OCI-LY7 (cell line): Measurements from ENCODE around the gene GID4. TPM values are rescaled to one million over a fixed set of nuclear protein-coding genes. Genes with fewer than 3 reads are reported as not detected.

Source experiments
- BruUV-seq: library from RNA; stranded (reverse); fragments of 400-500 nt; replicated peaks from 2 replicates; lab custom pipeline; 2021; lab: Mats Ljungman, UMichigan
- CTCF ChIA-PET: fragments of 300-600 bp; sonication (Branson Sonifier 250); formaldehyde crosslinking; loops from one replicate; lab custom pipeline; 2022; ENCODE audit warnings: antibody characterized with exemption; ENCODE audit not compliant: unreplicated experiment; lab: Charles Lee
- POLR2A ChIA-PET: fragments of 300-600 bp; sonication (Branson Sonifier 250); formaldehyde crosslinking; loops from one replicate; lab custom pipeline; 2022; ENCODE audit warnings: antibody characterized with exemption; lab: Charles Lee
- DNase-seq: peaks from one replicate; pipeline ENCODE4 v3.0.0-alpha.2; 2015; ENCODE audit warnings: low spot score
- H2AFZ ChIP-seq: fragments of 200-600 bp; sonication (generic), shearing (Covaris generic); 2 replicates; pipeline ENCODE4 v1.6.1; 2014; ENCODE audit warnings: mild to moderate bottlenecking, antibody characterized with exemption, low read length, moderate library complexity
- H3K27ac ChIP-seq: fragments of 200-600 bp; sonication (generic); 2 replicates; pipeline ENCODE4 v1.5.1; 2014; ENCODE audit warnings: mixed run types, low read depth, mild to moderate bottlenecking, moderate library complexity, low read length, inconsistent platforms; ENCODE audit not compliant: poor library complexity, severe bottlenecking
- H3K36me3 ChIP-seq: fragments of 200-600 bp; sonication (generic); 2 replicates; pipeline ENCODE4 v1.6.1; 2014; ENCODE audit warnings: mild to moderate bottlenecking, antibody characterized with exemption, low read length, moderate library complexity, mixed read lengths; ENCODE audit not compliant: insufficient read depth
- H3K4me1 ChIP-seq: fragments of 200-600 bp; sonication (generic); 2 replicates; pipeline ENCODE4 v1.5.1; 2014; ENCODE audit warnings: mild to moderate bottlenecking, low read length; ENCODE audit not compliant: insufficient read depth, poor library complexity, severe bottlenecking
- H3K4me2 ChIP-seq: fragments of 200-600 bp; sonication (generic); 2 replicates; pipeline ENCODE4 v1.6.1; 2014; ENCODE audit warnings: mild to moderate bottlenecking, low read length
- H3K4me3 ChIP-seq: fragments of 200-600 bp; sonication (generic); 2 replicates; pipeline ENCODE4 v1.5.1; 2014; ENCODE audit warnings: mild to moderate bottlenecking, low read depth, low read length; ENCODE audit not compliant: poor library complexity, severe bottlenecking
- H3K79me2 ChIP-seq: fragments of 200-600 bp; sonication (generic); 2 replicates; pipeline ENCODE4 v1.6.1; 2016; ENCODE audit warnings: low read depth, mild to moderate bottlenecking, low read length, moderate library complexity, mixed read lengths; ENCODE audit not compliant: insufficient read depth
- H3K9me2 ChIP-seq: fragments of 200-600 bp; sonication (generic); 2 replicates; pipeline ENCODE4 v1.6.1; 2016; ENCODE audit warnings: mild to moderate bottlenecking, low read length, mixed read lengths; ENCODE audit not compliant: insufficient read depth
- H3K9me3 ChIP-seq: fragments of 200-600 bp; sonication (generic); 2 replicates; pipeline ENCODE4 v1.6.1; 2014; ENCODE audit warnings: mild to moderate bottlenecking, mixed run types, low read length, mixed read lengths
- H4K20me1 ChIP-seq: fragments of 200-600 bp; sonication (generic); 2 replicates; pipeline ENCODE4 v1.6.1; 2014; ENCODE audit warnings: mild to moderate bottlenecking, antibody characterized with exemption, low read length, moderate library complexity, mixed read lengths; ENCODE audit not compliant: insufficient read depth
- CTCF ChIP-seq: fragments of 200-600 bp; sonication (generic); conservative IDR thresholded peaks from 2 replicates; pipeline ENCODE4 v1.5.1; 2014; ENCODE audit warnings: mild to moderate bottlenecking, antibody characterized with exemption, low read length, moderate library complexity, mixed read lengths
- EZH2phosphoT487 ChIP-seq: fragments of 200-600 bp; sonication (generic); IDR thresholded peaks from 2 replicates; pipeline ENCODE4 v1.6.1; 2018; ENCODE audit warnings: low read depth, borderline replicate concordance, mild to moderate bottlenecking, mixed run types, antibody characterized with exemption, low read length, moderate library complexity, mixed read lengths
- intact Hi-C: fragments of 100-400 bp; cut with micrococcal nuclease; formaldehyde crosslinking; loops from one replicate; pipeline ENCODE4 v1.10.0; 2022; ENCODE audit not compliant: unreplicated experiment
- total RNA-seq, 2 experiments: library from RNA; depleted of rRNA in 1 of 2; stranded (reverse); fragments of >200 nt in 1 of 2; shearing (Covaris generic) in 1 of 2; gene quantifications; 2 replicates each; pipeline ENCODE4 v1.2.3, GENCODE V29; 2014 to 2022

Gene GID4
- total RNA-seq, 2 experiments from 2014 or later, result 5.1 to 11.8 TPM

GRCh38 chr17:18108401-18109312 is 69.4 kb downstream of the GID4 start, which contains the start of gene MYO15A:
Gene MYO15A (plus strand): TSS chr17:18108756. CDS start chr17:18118801, 10,045 bp downstream.
- Histone ChIP-seq H3K9me3 (no peaks in the 10 kb centered on the region), H3K27ac (no peak within 1 kb of the TSS), H3K9me2 (no peaks in the 10 kb centered on the region), H3K4me2 (no peak within 1 kb of the TSS), H4K20me1 (no peaks in the 10 kb centered on the region), H3K36me3 (no peaks in the 10 kb centered on the region), H3K79me2 (no peaks in the 10 kb centered on the region), H3K4me3 (no peak within 1 kb of the TSS), H3K4me1 (no peaks in the 10 kb centered on the region), H2AFZ (no peak within 1 kb of the TSS)
- CTCF ChIA-PET, result no interaction called here
- POLR2A ChIA-PET, result no interaction called here
- no peak for DNase-seq
- intact Hi-C loops, result no loop called here
- BruUV-seq, result no TSS peak
- no peak for TF ChIP-seq EZH2phosphoT487
- TF ChIP-seq CTCF, result no peak

- POLR2A ChIA-PET, result no interaction called here
- intact Hi-C loops, result no loop called here
- Histone ChIP-seq H3K4me3 (no peak overlapping the region), H2AFZ (no peak overlapping the region), H3K27ac (no peak overlapping the region), H3K4me1 (no peaks in the 10 kb centered on the region), H3K9me2 (no peaks in the 10 kb centered on the region), H3K4me2 (no peak overlapping the region), H3K36me3 (no peaks in the 10 kb centered on the region), H3K9me3 (no peaks in the 10 kb centered on the region), H4K20me1 (no peaks in the 10 kb centered on the region), H3K79me2 (no peaks in the 10 kb centered on the region)
- CTCF ChIA-PET, result interaction anchor here (0.6 kb wide), 1 partner anchor 112 kb away, joined by 3 read pairs; no protein-coding TSS in a partner anchor
- DNase-seq, result no peak
- TF ChIP-seq CTCF, result no peak
- TF ChIP-seq EZH2phosphoT487, result no peak
- BruUV-seq, result no TSS peak
These were observed 70.8 kb downstream of the GID4 start for GRCh38 chr17:18109935-18110485.
